ENCODE data around the gene TTC39B.

The TTC39B gene

DNA sequence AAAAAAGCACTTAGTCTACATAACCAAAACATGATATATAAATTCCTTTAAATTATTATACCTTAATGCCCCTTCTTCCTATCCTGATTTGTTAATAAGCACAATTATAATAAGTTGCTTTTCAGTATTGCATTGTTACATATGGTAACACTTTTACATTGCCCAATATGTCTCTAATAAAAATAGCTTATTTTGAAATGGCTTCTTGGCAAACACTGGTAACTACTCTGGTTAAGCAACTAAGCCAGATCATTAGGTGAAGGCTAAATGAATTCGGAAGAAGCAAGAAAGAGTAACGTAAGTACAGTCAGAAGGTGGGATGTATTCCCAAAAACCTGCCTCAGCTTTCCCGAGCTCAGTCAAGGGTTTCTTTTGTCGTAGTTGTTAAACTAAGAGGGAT, 85.3 kb downstream of the TTC39B start:
- no peak for DNase-seq

- no peak for DNase-seq
Observed at GRCh38 chr9:15220658-15221318, 86.2 kb downstream of the TTC39B start.

- no peak for DNase-seq
Observed at GRCh38 chr9:15219546-15219945, 87.5 kb downstream of the TTC39B start.

DNA sequence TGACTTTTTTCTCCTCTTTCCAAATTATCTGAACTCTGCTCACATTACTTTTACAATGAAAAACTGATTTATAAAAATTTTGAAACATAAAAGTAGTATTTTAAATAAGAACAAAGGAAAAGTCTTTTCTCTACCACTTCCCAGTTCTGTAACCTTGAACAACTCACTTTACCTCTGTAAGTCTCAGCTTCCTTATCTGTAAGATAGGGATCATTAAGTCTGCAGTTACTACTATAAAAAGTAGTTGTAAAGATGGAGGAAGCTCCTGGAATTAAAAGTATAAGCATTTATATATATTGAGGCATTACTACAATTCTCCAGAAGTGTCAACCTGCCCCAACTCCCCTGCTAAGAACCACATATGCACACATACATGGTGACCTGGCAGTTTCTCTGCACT, 88.0 kb downstream of the TTC39B start:
- DNase-seq = no peak

- DNase-seq = no peak
Observed at GRCh38 chr9:15213249-15213648, 93.8 kb downstream of the TTC39B start.

- DNase-seq = no peak
Observed at GRCh38 chr9:15211815-15212495, 95.1 kb downstream of the TTC39B start.

- peak in 1 of 2 experiments; percentile 27 for DNase-seq
Observed at GRCh38 chr9:15211160-15211814, 95.7 kb downstream of the TTC39B start.

GRCh38 chr9:15206903-15207696, 99.9 kb downstream of the TTC39B start:
- DNase-seq = no peak

DNA sequence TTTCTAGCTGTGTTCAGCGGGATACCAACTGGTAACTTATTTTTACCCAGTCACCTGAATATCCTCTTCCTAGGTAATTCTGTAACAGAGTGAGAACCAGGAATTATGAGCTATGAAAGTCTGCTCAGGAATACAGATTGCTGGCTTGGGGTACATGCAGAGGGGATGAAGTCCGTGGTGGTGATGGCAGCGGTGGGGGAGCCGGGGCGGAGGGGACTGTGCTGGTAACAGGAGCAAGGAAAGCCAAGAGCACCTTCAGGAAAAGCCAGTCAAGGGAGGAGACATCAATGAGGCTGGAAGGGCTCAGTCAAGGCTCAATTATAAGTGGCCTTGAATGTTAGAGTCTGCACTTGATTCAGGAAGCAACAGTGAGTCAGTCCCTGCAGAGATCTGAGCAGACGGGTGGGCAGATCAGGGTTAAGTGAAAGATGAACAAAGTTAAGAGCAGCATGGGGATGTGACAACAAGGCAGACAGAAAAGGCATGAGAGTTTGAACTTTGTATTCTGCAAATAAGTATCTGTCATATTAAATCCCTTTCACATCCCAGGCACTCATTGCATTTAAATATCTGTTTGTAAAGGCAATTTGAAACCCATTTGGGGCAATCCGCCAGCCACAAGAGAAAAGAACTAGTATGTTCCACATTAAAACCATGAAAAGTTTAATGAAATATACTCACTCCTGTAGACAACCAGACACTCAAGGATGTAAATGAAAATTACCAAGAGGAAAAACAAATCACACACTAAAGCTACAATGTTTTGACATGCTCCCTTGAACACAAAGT, 101.2 kb downstream of the TTC39B start:
- no peak for DNase-seq

DNA sequence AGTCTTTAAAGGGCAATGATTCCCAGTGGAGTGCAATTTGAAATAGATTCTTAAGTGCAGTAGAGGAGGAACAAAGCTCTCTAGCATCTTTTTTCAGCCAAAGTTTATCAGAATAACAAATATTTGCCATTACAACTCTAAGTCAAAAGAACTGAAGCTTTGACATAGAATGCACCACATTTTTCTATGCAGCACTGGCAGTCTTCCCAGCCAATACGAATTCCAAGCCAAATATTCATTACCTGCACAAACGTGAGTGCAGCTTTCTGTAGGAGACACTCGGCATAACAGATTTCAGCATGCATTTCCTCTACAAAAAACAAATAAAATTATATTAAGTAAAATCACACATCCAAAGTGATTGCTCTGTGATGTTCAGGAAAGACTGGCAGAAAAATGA, 103.4 kb downstream of the TTC39B start:
- DNase-seq = no peak

DNA sequence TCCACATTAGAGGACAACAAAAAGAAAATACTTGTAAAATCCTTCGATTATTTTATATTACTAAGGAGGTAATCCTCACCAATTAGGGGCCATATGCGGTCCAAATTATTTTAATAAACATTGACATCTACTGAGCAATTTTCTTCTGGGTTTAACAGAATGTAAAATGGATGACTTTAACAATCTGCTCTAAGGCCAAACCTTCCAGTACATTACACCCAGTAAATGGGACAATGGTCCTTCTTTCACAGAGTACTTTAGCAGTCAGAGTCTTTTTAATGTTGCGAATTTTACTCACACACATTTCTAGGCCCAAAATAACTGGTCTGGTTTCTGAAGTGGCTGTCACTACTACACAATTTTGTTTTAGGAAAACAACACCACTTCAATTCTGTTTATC, 106.9 kb downstream of the TTC39B start:
- no peak for DNase-seq

DNA sequence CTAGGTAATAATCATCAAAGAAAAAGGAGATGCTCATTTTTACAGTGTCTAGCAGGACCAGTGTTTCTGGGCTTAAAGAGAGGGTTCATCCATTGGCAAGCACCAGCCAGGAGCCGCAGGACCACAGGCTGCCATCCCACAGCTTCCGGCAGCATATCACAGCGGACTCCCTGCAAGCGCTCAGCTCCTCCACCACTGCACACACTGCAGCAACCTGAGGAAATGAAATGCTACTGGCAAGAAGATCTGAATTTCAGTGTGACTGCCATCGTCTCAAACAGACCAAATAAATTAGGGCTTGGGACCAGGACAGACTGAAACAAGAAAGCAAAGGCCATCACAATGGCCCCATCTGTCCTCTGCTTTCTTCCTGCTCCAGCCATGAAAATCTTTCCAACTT, 114.2 kb downstream of the TTC39B start:
- peak; percentile 15 to 49 for DNase-seq

- DNase-seq = no peak
Observed at GRCh38 chr9:15191378-15191777, 115.6 kb downstream of the TTC39B start.

- no peak for DNase-seq
Observed at GRCh38 chr9:15189481-15189880, 117.5 kb downstream of the TTC39B start.

DNA sequence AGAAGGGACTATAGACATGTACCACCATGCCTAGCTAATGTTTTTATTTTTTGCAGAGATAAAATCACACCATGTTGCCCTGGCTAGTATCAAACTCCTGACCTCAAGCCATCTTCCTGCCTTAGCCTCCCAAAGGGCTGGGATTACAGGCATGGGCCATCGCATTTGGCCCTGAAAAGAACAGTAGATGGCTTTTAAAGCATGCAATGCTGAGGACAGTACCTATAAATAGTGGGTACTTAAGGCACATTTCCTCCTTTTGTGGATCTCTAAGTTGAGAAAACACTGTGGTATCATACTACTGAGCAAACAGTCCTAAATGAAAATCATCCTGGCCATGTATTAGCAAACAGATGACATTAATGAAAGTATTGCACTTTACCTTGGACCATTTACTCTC, 119.4 kb downstream of the TTC39B start:
- DNase-seq = no peak

GRCh38 chr9:15182730-15183129, 124.3 kb downstream of the TTC39B start:
- DNase-seq = no peak

DNA sequence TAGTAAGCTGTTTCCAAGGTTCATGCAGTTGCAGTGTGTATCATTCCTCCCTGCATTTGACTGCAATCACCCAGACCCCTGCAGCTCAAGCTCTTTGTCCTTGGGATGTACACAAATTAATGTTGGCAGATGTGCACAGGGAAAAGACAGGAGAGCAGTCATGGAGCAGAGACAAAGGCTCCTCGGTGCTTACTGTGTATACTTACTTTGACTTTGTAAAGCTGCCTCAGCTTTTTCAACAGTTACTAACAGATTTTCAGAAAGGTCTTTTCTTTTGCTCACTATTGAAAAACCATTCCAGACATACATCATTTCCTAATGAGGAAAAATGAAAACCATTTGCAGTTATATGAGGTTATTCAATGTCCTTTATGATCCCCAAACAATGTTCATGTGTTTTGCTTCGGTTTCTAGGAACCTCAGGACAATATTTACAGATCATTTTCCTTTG, 124.9 kb downstream of the TTC39B start:
- peak in 1 of 2 experiments; percentile 3 for DNase-seq

- DNase-seq = no peak
Observed at GRCh38 chr9:15180124-15180523, 126.9 kb downstream of the TTC39B start.

DNA sequence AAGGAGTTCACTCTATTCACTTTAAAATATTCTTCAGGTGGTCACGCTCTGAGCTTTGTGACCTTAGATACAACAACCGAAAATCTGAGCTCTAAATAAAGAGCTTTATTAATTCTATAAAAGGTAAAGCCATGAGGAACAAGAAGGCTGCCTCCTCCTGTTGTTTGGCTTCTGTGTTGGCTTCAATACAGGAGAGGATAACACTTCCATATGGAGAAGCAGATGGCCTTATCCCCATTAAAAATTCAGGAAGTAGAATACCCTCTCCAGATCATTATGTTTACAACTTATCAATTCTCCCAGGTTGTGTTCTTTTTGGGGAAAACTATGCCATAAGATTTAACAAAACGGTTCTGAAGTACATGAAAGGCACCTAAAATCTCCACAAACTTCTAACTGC, 128.4 kb downstream of the TTC39B start:
- peak in 1 of 2 experiments; percentile 58 for DNase-seq

- DNase-seq = peak; percentile 13 to 51
Observed at GRCh38 chr9:15176836-15177235, 130.2 kb downstream of the TTC39B start.

GRCh38 chr9:15163931-15164330, 143.1 kb downstream of the TTC39B start:
- DNase-seq = no peak

- no peak for DNase-seq
Observed at GRCh38 chr9:15161753-15162152, 145.3 kb downstream of the TTC39B start.
